DMS 273 (cell line): Measurements from ENCODE around the gene NEK7.
"Not testable (repeated sequence)": the region's sequence is repeated elsewhere in the genome, so short reads cannot be mapped to it uniquely, and the experiment has no call there.

ENCODE experiments used
- DNase-seq: peaks from one replicate; lab custom pipeline; 2025; ENCODE audit not compliant: unreplicated experiment; lab: John Stamatoyannopoulos, UW

The NEK7 gene

GRCh38 chr1:198156745-198157240, at the start of gene NEK7:
Gene NEK7 (plus strand): TSS chr1:198156998. CDS start chr1:198232581, 75,583 bp downstream.
- DNase-seq, result peak; percentile 93

DNA sequence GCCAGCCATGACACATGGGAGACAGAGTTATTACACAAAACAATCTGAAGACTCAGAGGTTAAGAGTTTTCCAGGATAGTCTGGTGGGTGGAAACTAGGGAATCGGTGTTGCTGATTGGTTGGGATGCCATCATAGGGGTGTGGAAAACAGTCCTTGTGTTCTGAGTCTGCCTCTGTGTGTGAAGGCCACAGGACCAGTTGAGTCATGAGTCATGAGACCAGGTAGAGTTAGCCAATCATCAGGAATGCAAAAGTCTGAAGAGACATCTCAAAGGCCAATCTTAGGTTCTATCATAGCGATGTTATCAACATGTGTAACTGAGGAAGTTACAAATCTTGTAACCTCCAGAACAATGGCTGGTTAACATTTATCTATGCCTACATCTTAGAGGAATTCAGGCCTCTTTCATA, 49.7 kb upstream of the NEK7 start:
- DNase-seq, result no peak

- DNase-seq, result no peak
These were observed 48.0 kb upstream of the NEK7 start for GRCh38 chr1:198108636-198109370.

DNA sequence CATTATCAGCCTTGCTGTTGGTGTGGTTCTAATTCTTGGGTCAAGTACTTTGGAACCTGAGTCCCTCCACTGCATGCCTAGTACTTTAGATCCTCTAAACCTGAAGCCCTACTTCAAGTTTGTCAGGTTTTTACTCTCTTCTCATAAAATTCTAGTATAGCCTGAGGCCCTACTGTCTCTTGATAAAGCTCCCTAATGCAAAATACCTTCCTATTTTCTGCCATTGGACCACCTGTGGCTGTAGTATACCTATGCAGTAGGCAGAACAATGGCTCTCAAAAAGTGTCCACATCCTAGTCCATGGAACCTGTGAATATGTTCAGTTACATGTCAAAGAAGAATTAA, 47.5 kb upstream of the NEK7 start:
- DNase-seq, result no peak

DNA sequence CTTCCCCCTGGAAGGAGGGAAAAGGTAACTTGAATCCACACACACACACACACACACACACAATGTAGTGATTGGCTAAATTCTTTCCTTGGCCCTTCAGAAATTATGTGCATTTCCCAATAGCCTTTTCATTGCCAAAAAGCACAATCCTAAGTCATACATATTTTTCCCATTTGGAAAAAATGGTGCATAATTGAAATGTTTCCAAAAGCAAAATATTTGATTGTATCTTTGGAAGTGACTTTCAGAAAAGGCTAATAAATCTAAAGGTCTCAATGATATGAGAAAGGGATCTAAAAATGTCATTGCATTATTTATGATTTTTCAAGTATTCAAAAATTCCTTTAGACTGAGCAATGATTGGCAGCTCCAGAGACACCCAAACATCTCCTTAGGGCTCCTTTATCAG, 43.5 kb upstream of the NEK7 start:
- no peak for DNase-seq

DNA sequence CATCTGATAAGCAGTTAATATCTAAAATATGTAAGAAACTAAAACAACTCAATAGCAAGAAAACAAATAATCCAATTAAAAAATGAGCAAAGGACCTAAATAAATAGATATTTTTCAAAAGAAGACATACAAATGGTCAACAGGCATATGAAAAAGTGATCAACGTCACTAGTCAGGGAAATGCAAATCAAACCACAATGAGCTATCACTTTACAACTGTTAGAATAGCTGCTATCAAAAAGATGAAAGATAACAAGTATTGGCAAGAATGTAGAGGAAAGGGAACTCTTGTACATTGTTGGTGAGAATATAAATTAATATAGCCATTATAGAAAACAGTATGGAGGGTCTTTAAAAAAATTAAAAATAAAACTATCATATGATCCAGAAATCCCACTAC, 40.7 kb upstream of the NEK7 start:
- DNase-seq, result no peak

DNA sequence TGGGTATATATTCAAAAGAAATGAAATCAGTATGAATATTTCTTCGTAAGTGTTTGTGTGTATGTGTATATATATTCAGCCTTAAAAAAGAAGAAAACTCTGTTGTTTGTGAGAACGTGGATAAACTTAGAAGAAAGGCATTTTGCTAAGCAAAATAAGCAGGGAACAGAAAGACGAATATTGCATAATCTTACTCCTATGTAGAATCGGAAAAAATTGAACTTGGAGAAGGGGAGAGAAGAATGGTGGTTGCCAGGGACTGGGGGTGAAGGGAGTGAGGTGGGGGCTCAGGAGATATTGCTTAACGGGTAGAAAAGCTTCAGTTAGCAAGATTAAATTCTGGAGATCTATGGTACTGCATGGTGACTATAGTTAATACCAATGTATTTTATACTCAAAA, 40.3 kb upstream of the NEK7 start:
- DNase-seq, result no peak

DNA sequence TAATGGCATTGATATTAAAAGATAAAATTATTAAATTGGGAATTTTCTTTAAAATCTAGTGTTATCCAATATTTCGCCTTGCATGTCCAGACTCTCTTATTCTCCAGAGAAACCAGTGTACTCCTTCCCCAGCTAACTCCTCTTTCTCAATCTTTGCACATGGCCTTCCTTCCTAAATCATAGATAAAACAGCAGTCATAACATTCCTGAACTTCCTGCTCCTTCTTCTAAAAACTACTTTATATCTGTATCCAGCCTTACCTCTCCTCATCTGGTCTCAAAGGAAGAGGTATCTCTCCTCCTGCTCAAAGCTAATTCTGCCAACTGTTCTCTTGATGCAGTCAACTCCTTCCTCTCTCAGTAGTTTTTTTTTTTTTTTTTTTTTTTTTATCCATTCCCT, 39.5 kb upstream of the NEK7 start:
- no peak for DNase-seq

DNA sequence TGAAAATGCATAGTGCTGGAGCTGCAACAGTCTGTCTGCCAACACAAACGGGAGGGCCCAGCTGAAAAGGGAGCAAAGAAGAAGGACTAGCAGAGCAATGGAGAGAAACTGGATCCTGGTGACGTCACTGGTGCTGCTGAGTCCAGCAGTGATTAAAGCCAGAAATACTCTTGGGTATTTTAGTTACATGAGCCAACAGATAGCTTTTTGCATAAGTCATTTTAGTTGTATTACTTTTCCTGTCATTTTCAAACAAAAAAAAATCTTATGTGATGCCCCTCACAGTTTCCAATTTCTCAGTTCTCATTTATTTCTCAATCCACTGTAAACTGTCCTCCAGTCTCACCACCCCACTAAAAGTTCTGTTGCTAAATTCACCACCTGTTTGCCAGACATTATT, 38.7 kb upstream of the NEK7 start:
- peak; percentile 16 for DNase-seq

DNA sequence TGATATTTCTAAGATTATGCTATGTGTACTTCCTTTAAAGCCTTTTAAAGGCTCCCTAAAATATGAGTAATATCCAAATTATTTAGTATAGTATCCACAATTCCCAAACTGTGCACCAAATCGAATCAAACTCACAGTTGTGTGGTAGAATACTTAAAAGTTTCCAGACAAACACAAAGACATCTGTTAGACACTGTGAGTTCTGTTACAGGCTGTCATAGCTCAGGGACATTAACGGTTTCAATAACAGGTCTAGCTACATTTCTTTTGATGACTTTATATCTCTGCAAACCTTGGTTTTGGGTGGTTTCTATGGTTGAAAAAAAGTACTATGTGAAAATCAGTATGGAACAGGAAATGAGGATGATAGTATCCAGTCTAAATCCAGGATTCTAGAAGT, 36.9 kb upstream of the NEK7 start:
- no peak for DNase-seq

GRCh38 chr1:198121056-198121826, 35.6 kb upstream of the NEK7 start:
- no peak for DNase-seq

- no peak for DNase-seq
These were observed 34.1 kb upstream of the NEK7 start for GRCh38 chr1:198122693-198123092.

GRCh38 chr1:198123133-198123532, 33.7 kb upstream of the NEK7 start:
- DNase-seq, result no peak

- no peak for DNase-seq
These were observed 32.1 kb upstream of the NEK7 start for GRCh38 chr1:198124673-198125072.

GRCh38 chr1:198125995-198126735, 30.6 kb upstream of the NEK7 start:
- DNase-seq, result no peak

- no peak for DNase-seq
These were observed 28.3 kb upstream of the NEK7 start for GRCh38 chr1:198128533-198128932.

DNA sequence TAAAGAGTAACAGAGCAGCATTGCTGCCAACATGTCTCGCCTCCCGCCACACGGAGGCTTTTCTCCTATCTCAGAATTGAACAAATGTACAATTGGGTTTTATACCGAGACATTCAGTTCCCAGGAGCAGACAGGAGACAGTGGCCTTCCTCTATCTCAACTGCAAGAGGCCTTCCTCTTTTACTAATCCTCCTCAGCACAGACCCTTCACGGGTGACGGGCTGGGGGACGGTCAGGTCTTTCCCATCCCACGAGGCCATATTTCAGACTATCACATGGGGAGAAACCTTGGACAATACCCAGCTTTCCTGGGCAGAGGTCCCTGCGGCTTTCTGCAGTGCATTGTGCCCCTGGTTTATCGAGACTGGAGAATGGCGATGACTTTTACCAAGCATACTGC, 26.7 kb upstream of the NEK7 start:
- not testable (repeated sequence) for DNase-seq

- DNase-seq, result no peak
These were observed 24.6 kb upstream of the NEK7 start for GRCh38 chr1:198132060-198132781.

DNA sequence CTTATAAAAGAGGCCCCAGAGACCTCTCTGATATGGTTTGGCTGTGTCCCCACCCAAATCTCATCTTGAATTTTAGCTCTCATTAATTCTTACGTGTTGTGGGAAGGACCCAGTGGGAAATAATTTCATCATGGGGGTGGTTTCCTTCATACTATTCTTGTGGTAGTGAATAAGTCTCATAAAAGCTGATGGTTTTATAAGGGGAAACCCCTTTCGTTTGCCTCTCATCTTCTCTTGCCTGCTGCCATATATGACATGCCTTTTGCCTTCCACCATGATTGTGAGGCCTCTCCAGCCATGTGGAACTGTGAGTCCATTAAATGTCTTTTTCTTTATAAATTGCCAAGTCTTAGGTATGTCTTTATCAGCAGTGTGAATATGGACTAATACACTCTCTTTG, 22.5 kb upstream of the NEK7 start:
- DNase-seq, result no peak

GRCh38 chr1:198135366-198135765, 21.4 kb upstream of the NEK7 start:
- no peak for DNase-seq
